Measurements from ENCODE around the gene CASD1.

- TF ChIP-seq CTCF (IDR thresholded peaks at IDR 0.05 in 8 of 11, conservative IDR thresholded peaks at IDR 0.05 in 3 of 11) (no peak), POLR2AphosphoS5 (IDR thresholded peaks at IDR 0.05) (no peak), POLR2A (IDR thresholded peaks at IDR 0.05) (no peak)
Observed at GRCh38 chr7:94584113-94584512, 74.5 kb downstream of the CASD1 start.
